Stimulated activated memory B cell treated with anti-CD40 and anti-IgM and Interleukin-4, amounts not matched to agents 10 μg/mL and 1 μg/mL and 100 μg/mL, for 72 hours (primary cell): ENCODE data around the gene POLA1.

ENCODE experiments used
- ATAC-seq: fragments of 150-1000 bp; cut with Tn5 transposase; 2 replicates; pipeline ENCODE4 v1.10.0; 2021
- H3K27ac Mint-ChIP-seq: one replicate; pipeline ENCODE4 v1.8.0; 2022; ENCODE audit warnings: mild to moderate bottlenecking, mixed read lengths
- H3K27me3 Mint-ChIP-seq: one replicate; pipeline ENCODE4 v1.8.0; 2022; ENCODE audit warnings: mixed read lengths
- H3K36me3 Mint-ChIP-seq: one replicate; pipeline ENCODE4 v1.8.0; 2022; ENCODE audit warnings: mixed read lengths
- H3K4me1 Mint-ChIP-seq: one replicate; pipeline ENCODE4 v1.8.0; 2022; ENCODE audit warnings: mixed read lengths
- H3K4me3 Mint-ChIP-seq: one replicate; pipeline ENCODE4 v1.8.0; 2022; ENCODE audit warnings: mild to moderate bottlenecking, moderate library complexity, mixed read lengths
- H3K9me3 Mint-ChIP-seq: one replicate; pipeline ENCODE4 v1.8.0; 2022; ENCODE audit warnings: mixed read lengths

POLA1 gene

GRCh38 chrX:24668111-24668510 lies 25.6 kb upstream of the POLA1 start:
- no peaks in the 10 kb centered on the region for H3K36me3 Mint-ChIP-seq
- H3K27me3 Mint-ChIP-seq: no peaks in the 10 kb centered on the region
- ATAC-seq: no peak
- no peak overlapping the region for H3K4me3 Mint-ChIP-seq
- H3K27ac Mint-ChIP-seq: no peak overlapping the region
- no peaks in the 10 kb centered on the region for H3K4me1 Mint-ChIP-seq
- no peaks in the 10 kb centered on the region for H3K9me3 Mint-ChIP-seq

GRCh38 chrX:24672701-24673190 lies 21.0 kb upstream of the POLA1 start:
- no peak overlapping the region for H3K4me3 Mint-ChIP-seq
- no peaks in the 10 kb centered on the region for H3K36me3 Mint-ChIP-seq
- H3K9me3 Mint-ChIP-seq: no peaks in the 10 kb centered on the region
- H3K27me3 Mint-ChIP-seq: no peaks in the 10 kb centered on the region
- no peak overlapping the region for H3K27ac Mint-ChIP-seq
- ATAC-seq: no peak
- no peaks in the 10 kb centered on the region for H3K4me1 Mint-ChIP-seq

- no peak for ATAC-seq
- Mint-ChIP-seq H3K4me1 (no peaks in the 10 kb centered on the region), H3K4me3 (no peak overlapping the region), H3K9me3 (no peaks in the 10 kb centered on the region), H3K27me3 (no peaks in the 10 kb centered on the region), H3K36me3 (no peaks in the 10 kb centered on the region), H3K27ac (no peak overlapping the region)
Measured at GRCh38 chrX:24673424-24673823, 20.3 kb upstream of the POLA1 start.

- H3K4me1 Mint-ChIP-seq: no peaks in the 10 kb centered on the region
- no peak for ATAC-seq
- no peaks in the 10 kb centered on the region for H3K27me3 Mint-ChIP-seq
- H3K36me3 Mint-ChIP-seq: no peaks in the 10 kb centered on the region
- H3K4me3 Mint-ChIP-seq: no peak overlapping the region
- H3K9me3 Mint-ChIP-seq: no peaks in the 10 kb centered on the region
- no peak overlapping the region for H3K27ac Mint-ChIP-seq
Measured at GRCh38 chrX:24676403-24677024, 17.2 kb upstream of the POLA1 start.

GRCh38 chrX:24682739-24683432 lies 10.8 kb upstream of the POLA1 start:
- H3K4me3 Mint-ChIP-seq: no peak overlapping the region
- no peaks in the 10 kb centered on the region for H3K9me3 Mint-ChIP-seq
- H3K27ac Mint-ChIP-seq: no peak overlapping the region

GRCh38 chrX:24684048-24684447 lies 9.7 kb upstream of the POLA1 start:
- ATAC-seq: no peak
- no peak overlapping the region for H3K27ac Mint-ChIP-seq
- no peaks in the 10 kb centered on the region for H3K9me3 Mint-ChIP-seq
- H3K4me1 Mint-ChIP-seq: no peaks in the 10 kb centered on the region
- no peaks in the 10 kb centered on the region for H3K36me3 Mint-ChIP-seq
- H3K27me3 Mint-ChIP-seq: no peaks in the 10 kb centered on the region
- H3K4me3 Mint-ChIP-seq: no peak overlapping the region

More at GRCh38 chrX:24682739-24683432, 10.8 kb upstream of the POLA1 start:
- no peaks in the 10 kb centered on the region for H3K27me3 Mint-ChIP-seq
- H3K36me3 Mint-ChIP-seq: no peaks in the 10 kb centered on the region
- H3K4me1 Mint-ChIP-seq: no peaks in the 10 kb centered on the region
- no peak for ATAC-seq

GRCh38 chrX:24692305-24692704 lies 1.4 kb upstream of the POLA1 start:
- Mint-ChIP-seq H3K9me3 (no peaks in the 10 kb centered on the region), H3K4me1 (peaks cover 10% of the 10 kb centered on the region), H3K36me3 (no peaks in the 10 kb centered on the region), H3K27ac (no peak overlapping the region), H3K4me3 (no peak overlapping the region), H3K27me3 (no peaks in the 10 kb centered on the region)
- no peak for ATAC-seq

- Mint-ChIP-seq H3K4me3 (peak overlapping the region; percentile 85), H3K4me1 (peaks cover 10% of the 10 kb centered on the region), H3K9me3 (no peaks in the 10 kb centered on the region), H3K27ac (no peak overlapping the region), H3K27me3 (no peaks in the 10 kb centered on the region), H3K36me3 (no peaks in the 10 kb centered on the region)
- ATAC-seq: no peak
Measured at GRCh38 chrX:24694825-24695224, 1.1 kb downstream of the POLA1 start.

- no peak for ATAC-seq
Measured at GRCh38 chrX:24696294-24696693, 2.6 kb downstream of the POLA1 start.

GRCh38 chrX:24702362-24703184 lies 8.9 kb downstream of the POLA1 start:
- ATAC-seq: no peak
- Mint-ChIP-seq H3K36me3 (peaks cover 19% of the 10 kb centered on the region), H3K4me1 (no peaks in the 10 kb centered on the region), H3K4me3 (no peak overlapping the region), H3K27me3 (no peaks in the 10 kb centered on the region), H3K27ac (no peak overlapping the region), H3K9me3 (no peaks in the 10 kb centered on the region)

More at GRCh38 chrX:24696294-24696693, 2.6 kb downstream of the POLA1 start:
- Mint-ChIP-seq H3K36me3 (no peaks in the 10 kb centered on the region), H3K9me3 (no peaks in the 10 kb centered on the region), H3K27ac (no peak overlapping the region), H3K4me1 (peaks cover 10% of the 10 kb centered on the region), H3K4me3 (no peak overlapping the region), H3K27me3 (no peaks in the 10 kb centered on the region)

GRCh38 chrX:24703185-24703494 lies 9.4 kb downstream of the POLA1 start:
- Mint-ChIP-seq H3K36me3 (peaks cover 19% of the 10 kb centered on the region), H3K9me3 (no peaks in the 10 kb centered on the region), H3K4me3 (no peak overlapping the region), H3K27ac (no peak overlapping the region), H3K27me3 (no peaks in the 10 kb centered on the region), H3K4me1 (no peaks in the 10 kb centered on the region)
- no peak for ATAC-seq

GRCh38 chrX:24718771-24719170 lies 25.1 kb downstream of the POLA1 start:
- no peaks in the 10 kb centered on the region for H3K27me3 Mint-ChIP-seq
- no peak overlapping the region for H3K27ac Mint-ChIP-seq
- H3K9me3 Mint-ChIP-seq: no peaks in the 10 kb centered on the region
- peaks cover 6% of the 10 kb centered on the region for H3K4me1 Mint-ChIP-seq
- no peak for ATAC-seq
- H3K4me3 Mint-ChIP-seq: no peak overlapping the region
- peaks cover 60% of the 10 kb centered on the region for H3K36me3 Mint-ChIP-seq

- Mint-ChIP-seq H3K4me1 (peaks cover 6% of the 10 kb centered on the region), H3K9me3 (no peaks in the 10 kb centered on the region), H3K36me3 (peaks cover 58% of the 10 kb centered on the region), H3K4me3 (no peak overlapping the region), H3K27me3 (no peaks in the 10 kb centered on the region), H3K27ac (no peak overlapping the region)
- ATAC-seq: no peak
Measured at GRCh38 chrX:24720036-24720435, 26.3 kb downstream of the POLA1 start.

- Mint-ChIP-seq H3K4me3 (no peak overlapping the region), H3K9me3 (no peaks in the 10 kb centered on the region), H3K36me3 (peaks cover 39% of the 10 kb centered on the region), H3K27me3 (no peaks in the 10 kb centered on the region), H3K4me1 (no peaks in the 10 kb centered on the region), H3K27ac (no peak overlapping the region)
- ATAC-seq: no peak
Measured at GRCh38 chrX:24728530-24728929, 34.8 kb downstream of the POLA1 start.

- Mint-ChIP-seq H3K4me3 (no peak overlapping the region), H3K27ac (no peak overlapping the region), H3K4me1 (no peaks in the 10 kb centered on the region), H3K27me3 (no peaks in the 10 kb centered on the region), H3K9me3 (no peaks in the 10 kb centered on the region), H3K36me3 (peaks cover 31% of the 10 kb centered on the region)
- no peak for ATAC-seq
Measured at GRCh38 chrX:24732766-24733500, 39.2 kb downstream of the POLA1 start.
